ENCODE measurements around the gene MSL2. TPM values are rescaled to one million over a fixed set of nuclear protein-coding genes. Genes with fewer than 3 reads are reported as not detected.
"Not testable (repeated sequence)": the region's sequence is repeated elsewhere in the genome, so short reads cannot be mapped to it uniquely, and the experiment has no call there.

Gene MSL2
- total RNA-seq, 1 donor from 2014 or later = 44.7 TPM

GRCh38 chr3:136237103-136237502 is 41.0 kb upstream of the MSL2 start:
- Mint-ChIP-seq H3K36me3 (ENCODE audit: low read depth, unreplicated experiment) (no peaks in the 10 kb centered on the region), H3K9me3 (ENCODE audit: unreplicated experiment) (no peaks in the 10 kb centered on the region), H3K27ac (ENCODE audit: unreplicated experiment) (no peak overlapping the region), H3K27me3 (ENCODE audit: unreplicated experiment) (peaks cover 2% of the 10 kb centered on the region), H3K4me3 (ENCODE audit: unreplicated experiment) (no peak overlapping the region), H3K4me1 (ENCODE audit: unreplicated experiment) (peaks cover 8% of the 10 kb centered on the region)
- no peak for DNase-seq (ENCODE audit: low spot score)
- TF ChIP-seq CTCF (IDR thresholded peaks at IDR 0.05; ENCODE audit: unreplicated experiment) = no peak

DNA sequence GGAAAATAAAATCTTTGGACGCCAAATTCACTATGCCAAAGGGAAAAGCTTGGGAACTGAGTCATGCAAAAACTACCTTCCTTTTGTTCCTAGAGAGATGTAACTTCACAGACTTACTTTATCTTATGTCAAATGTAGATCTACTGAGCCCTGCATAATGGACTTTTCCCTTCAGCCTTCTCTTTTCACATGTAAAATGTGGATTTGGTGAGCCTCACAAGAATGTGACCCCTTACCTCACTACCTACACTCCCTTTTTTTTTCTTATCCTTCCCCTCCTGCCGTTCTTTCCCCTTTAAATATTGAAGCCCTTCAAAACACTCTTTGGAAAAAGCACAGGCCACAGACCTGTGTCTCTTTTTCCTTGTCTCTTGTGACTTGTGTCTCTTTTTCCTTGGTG is 40.0 kb upstream of the MSL2 start:
- peaks cover 2% of the 10 kb centered on the region for H3K27me3 Mint-ChIP-seq (ENCODE audit: unreplicated experiment)
- H3K36me3 Mint-ChIP-seq (ENCODE audit: low read depth, unreplicated experiment) = no peaks in the 10 kb centered on the region
- H3K4me3 Mint-ChIP-seq (ENCODE audit: unreplicated experiment) = no peak overlapping the region
- no peak for TF ChIP-seq CTCF (IDR thresholded peaks at IDR 0.05; ENCODE audit: unreplicated experiment)
- H3K4me1 Mint-ChIP-seq (ENCODE audit: unreplicated experiment) = no peaks in the 10 kb centered on the region
- DNase-seq (ENCODE audit: low spot score) = no peak
- no peak overlapping the region for H3K27ac Mint-ChIP-seq (ENCODE audit: unreplicated experiment)
- no peaks in the 10 kb centered on the region for H3K9me3 Mint-ChIP-seq (ENCODE audit: unreplicated experiment)

DNA sequence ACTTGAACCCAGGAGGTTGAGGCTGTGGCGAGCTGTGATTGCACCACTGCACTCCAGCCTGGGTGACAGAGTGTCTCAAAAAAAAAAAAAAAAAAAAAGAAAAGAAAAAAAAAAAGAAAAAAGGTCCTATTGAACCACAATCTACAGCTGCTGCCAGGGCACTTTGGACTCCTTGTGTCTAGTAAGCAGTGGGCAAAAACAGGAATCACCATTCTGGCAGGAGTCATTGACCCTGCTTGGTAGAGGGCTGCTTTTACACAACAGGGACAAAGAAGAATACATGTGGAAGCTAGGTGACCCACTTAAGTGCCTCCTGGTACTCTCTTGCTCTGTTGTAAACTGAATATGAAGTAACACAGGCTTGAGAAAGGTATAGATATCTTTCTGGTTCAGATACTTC is 39.4 kb upstream of the MSL2 start:
- no peaks in the 10 kb centered on the region for H3K9me3 Mint-ChIP-seq (ENCODE audit: unreplicated experiment)
- no peak overlapping the region for H3K27ac Mint-ChIP-seq (ENCODE audit: unreplicated experiment)
- no peaks in the 10 kb centered on the region for H3K36me3 Mint-ChIP-seq (ENCODE audit: low read depth, unreplicated experiment)
- no peaks in the 10 kb centered on the region for H3K4me1 Mint-ChIP-seq (ENCODE audit: unreplicated experiment)
- H3K4me3 Mint-ChIP-seq (ENCODE audit: unreplicated experiment) = no peak overlapping the region
- no peak for TF ChIP-seq CTCF (IDR thresholded peaks at IDR 0.05; ENCODE audit: unreplicated experiment)
- H3K27me3 Mint-ChIP-seq (ENCODE audit: unreplicated experiment) = peaks cover 2% of the 10 kb centered on the region
- DNase-seq (ENCODE audit: low spot score) = no peak

- no peak for TF ChIP-seq CTCF (IDR thresholded peaks at IDR 0.05; ENCODE audit: unreplicated experiment)
- Mint-ChIP-seq H3K27ac (ENCODE audit: unreplicated experiment) (no peak overlapping the region), H3K36me3 (ENCODE audit: low read depth, unreplicated experiment) (no peaks in the 10 kb centered on the region), H3K27me3 (ENCODE audit: unreplicated experiment) (peaks cover 2% of the 10 kb centered on the region), H3K4me1 (ENCODE audit: unreplicated experiment) (no peaks in the 10 kb centered on the region), H3K9me3 (ENCODE audit: unreplicated experiment) (no peaks in the 10 kb centered on the region), H3K4me3 (ENCODE audit: unreplicated experiment) (no peak overlapping the region)
- no peak for DNase-seq (ENCODE audit: low spot score)
Measured at GRCh38 chr3:136232413-136232812, 36.3 kb upstream of the MSL2 start.

DNA sequence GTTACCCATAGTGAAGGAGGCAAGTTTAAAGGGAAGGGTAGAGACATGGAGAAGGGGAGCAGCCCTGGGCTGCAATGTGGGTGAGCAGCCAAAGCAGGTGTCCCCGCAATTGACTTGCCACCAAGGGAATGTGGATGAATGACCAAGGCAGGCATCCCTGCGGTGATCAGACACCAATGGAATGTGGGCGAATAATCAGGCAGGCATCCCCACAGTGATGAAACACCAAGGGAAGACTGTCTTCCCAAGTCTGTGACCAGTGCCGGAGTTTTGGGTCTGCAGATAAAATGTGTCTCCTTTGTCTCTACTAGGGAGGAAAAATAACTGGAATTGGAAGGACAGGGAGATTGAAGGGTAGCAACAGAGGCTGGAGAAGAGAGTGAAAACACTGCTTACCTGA is 26.6 kb upstream of the MSL2 start:
- H3K27me3 Mint-ChIP-seq (ENCODE audit: unreplicated experiment); H3K4me1 Mint-ChIP-seq (ENCODE audit: unreplicated experiment); H3K4me3 Mint-ChIP-seq (ENCODE audit: unreplicated experiment); DNase-seq (ENCODE audit: low spot score); H3K27ac Mint-ChIP-seq (ENCODE audit: unreplicated experiment): not testable (repeated sequence)
- Mint-ChIP-seq H3K36me3 (ENCODE audit: low read depth, unreplicated experiment) (peaks cover 16% of the 10 kb centered on the region), H3K9me3 (ENCODE audit: unreplicated experiment) (peaks cover 13% of the 10 kb centered on the region)

- Mint-ChIP-seq H3K27me3 (ENCODE audit: unreplicated experiment) (no peaks in the 10 kb centered on the region), H3K9me3 (ENCODE audit: unreplicated experiment) (no peaks in the 10 kb centered on the region), H3K4me3 (ENCODE audit: unreplicated experiment) (no peak overlapping the region), H3K36me3 (ENCODE audit: low read depth, unreplicated experiment) (no peaks in the 10 kb centered on the region), H3K27ac (ENCODE audit: unreplicated experiment) (no peak overlapping the region), H3K4me1 (ENCODE audit: unreplicated experiment) (peaks cover 18% of the 10 kb centered on the region)
- no peak for TF ChIP-seq CTCF (IDR thresholded peaks at IDR 0.05; ENCODE audit: unreplicated experiment)
- no peak for DNase-seq (ENCODE audit: low spot score)
Measured at GRCh38 chr3:136211547-136211946, 15.4 kb upstream of the MSL2 start.
